GM21381 (cell line): ENCODE measurements around the gene RNF26.

Source experiments
- ATAC-seq: cut with Tn5 transposase; IDR thresholded peaks from one replicate; pipeline ENCODE4 v1.9.1; 2021; ENCODE audit warnings: mild to moderate bottlenecking, moderate library complexity; ENCODE audit not compliant: unreplicated experiment

RNF26 gene

GRCh38 chr11:119369132-119369925, 35.0 kb downstream of the RNF26 start:
- ATAC-seq, result no peak

- no peak for ATAC-seq
Measured at GRCh38 chr11:119370486-119371046, 36.2 kb downstream of the RNF26 start.

GRCh38 chr11:119371067-119371601, 36.8 kb downstream of the RNF26 start:
- ATAC-seq, result no peak

DNA sequence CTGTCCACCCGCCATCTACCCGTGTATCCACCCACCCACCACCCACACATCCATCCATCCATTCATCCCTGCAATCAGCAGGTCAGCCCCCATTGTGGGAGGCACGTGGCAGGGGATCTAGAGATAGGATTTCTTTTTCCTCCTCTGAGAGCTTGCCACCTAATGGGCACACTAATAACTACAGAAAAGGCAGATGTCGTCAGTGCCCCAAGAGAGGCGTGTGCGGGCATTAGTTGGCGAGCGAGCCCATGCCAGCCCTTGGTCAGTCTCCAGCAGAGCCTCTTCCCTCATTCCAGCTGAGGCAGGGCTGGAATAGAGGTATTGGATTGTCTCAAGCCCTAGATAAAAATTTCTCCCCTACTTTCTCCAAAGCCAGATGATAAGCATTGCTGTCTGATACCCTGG, 37.5 kb downstream of the RNF26 start:
- no peak for ATAC-seq

- ATAC-seq, result no peak
Measured at GRCh38 chr11:119372260-119373058, 38.1 kb downstream of the RNF26 start.

- ATAC-seq, result no peak
Measured at GRCh38 chr11:119373059-119373920, 39.0 kb downstream of the RNF26 start.

- no peak for ATAC-seq
Measured at GRCh38 chr11:119373921-119374631, 39.7 kb downstream of the RNF26 start.

DNA sequence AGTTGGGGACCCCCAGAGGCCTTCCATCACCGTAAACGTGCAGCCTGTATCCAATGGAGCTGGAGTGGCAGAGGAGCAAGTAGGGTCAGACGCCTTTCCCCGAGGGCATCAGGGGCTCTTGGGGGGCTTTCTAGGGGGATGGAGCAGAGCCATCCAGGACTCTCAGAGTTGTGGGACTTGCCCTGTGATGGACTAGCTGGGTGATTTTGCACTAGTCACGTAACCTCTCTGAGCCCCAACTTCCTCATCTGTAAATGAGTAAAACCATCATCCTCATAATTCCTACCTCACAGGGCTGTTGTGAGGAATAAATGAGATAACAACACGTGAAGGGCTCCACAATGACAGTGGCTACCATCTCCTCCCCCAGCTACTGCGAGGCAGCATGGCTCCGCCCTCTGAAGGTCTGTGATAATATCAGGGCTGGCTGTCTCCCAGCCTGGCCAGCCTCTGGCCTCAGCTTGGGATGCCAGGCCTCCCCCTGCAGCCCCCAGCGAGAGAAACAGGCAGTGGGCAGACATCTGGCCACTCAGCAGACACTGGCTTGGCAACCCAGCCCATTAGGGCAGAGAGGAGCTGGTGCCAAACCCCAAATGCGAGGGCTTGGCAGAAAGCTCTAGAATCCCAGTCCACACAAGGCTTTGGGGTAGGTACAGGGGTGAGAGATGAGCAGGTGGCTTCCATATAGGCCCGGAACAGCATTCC, 40.5 kb downstream of the RNF26 start:
- ATAC-seq, result no peak

GRCh38 chr11:119375337-119376196, 41.2 kb downstream of the RNF26 start:
- no peak for ATAC-seq

GRCh38 chr11:119376197-119376847, 42.0 kb downstream of the RNF26 start:
- ATAC-seq, result no peak

- no peak for ATAC-seq
Measured at GRCh38 chr11:119377112-119377901, 43.0 kb downstream of the RNF26 start.

DNA sequence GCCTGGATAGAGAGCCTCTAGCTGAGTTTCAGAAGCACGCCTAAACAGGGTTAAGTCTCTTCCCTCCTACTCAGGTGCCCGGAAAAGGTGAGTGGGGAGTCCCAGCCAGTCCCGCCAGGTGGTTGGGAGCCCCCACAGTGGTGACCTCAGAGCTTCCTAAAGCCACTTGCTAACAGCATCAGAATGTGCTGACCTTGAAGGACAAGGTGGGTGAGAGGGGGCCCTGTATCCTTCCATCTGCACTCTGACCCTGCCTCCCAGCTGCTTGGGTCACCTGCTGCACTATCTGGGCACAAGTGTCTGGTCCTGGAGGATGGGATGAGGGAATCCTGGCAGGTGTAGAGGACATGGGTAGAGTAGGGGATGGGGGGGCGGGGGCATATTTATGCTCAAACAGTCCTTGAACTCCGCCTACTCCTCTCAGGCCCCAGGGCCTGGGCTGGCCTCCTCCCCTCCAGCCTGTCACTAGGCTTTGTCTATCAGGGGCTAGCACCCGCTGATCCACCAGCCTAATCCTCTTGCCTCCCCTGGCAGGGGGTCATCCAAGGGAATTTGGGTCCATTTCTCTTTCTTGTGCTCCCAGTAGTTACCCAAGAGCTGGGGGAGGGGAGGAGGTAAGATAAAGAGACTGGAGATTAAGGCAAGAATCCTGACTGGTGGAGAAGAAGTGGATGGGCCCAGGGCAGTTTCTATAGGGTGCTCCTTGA, 43.8 kb downstream of the RNF26 start:
- ATAC-seq, result no peak

DNA sequence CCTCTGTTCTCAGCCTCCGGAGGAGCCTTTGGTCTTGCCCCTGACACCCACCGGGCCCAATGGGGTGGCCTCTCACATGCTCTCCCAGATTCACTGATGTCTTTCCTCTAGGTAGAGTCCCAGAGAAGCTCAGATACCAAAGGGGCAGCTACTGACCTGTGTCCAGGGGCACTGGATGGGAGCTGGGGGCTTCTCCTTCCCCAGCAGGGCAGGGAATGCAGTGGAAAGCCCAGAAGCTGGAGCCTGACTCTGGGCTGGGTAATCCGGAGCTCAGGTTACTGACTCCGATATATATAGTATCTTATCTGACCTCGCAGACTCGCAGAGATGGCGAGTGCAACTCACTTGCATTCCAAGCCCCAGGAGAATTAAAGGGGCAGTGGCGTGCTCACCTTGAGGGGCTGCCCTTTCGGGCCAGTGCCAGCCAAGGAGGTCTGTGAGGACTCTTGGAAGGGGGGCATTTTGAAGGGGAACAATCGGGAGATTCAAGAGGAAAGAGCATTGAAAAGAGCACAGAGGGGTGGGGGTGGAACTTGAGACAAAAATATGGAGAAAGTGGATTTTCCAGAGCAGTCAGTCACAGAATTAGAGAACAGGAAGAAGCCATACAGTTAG, 44.6 kb downstream of the RNF26 start:
- ATAC-seq, result no peak

DNA sequence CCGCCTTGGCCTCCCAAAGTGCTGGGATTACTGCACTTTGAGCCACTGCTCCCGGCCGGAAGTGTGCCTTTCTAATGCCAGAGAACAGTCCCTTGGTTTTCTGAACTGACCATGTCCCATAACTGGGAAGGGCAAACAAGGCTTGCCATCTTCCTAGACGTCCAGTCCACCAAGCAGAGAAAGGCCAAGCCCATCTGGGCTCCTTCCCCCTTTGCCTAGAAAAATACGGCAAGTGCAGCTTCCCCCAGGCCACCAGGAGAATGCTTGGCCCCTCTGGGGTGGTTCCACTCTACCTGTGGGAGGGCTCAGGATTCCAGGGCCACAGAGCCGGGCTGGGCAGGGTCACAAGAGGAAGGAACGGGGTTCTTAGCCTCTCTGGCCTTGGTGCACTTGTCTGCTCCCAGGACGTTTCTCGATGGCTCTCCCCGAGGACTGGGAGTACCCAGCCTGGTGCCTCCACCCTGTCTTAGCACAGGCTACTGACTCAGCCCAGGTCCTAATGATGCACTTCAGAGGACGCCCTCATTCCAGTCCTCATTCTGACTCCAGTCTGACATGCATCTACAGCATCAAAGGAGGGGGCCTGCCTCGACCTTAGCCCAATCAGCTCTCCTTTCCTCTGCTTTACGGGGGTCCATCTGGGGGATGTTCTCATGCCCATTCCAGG, 46.0 kb downstream of the RNF26 start:
- ATAC-seq, result no peak

GRCh38 chr11:119380827-119381180, 46.5 kb downstream of the RNF26 start:
- no peak for ATAC-seq
